Sigmoid colon (tissue), 4 donors: Measurements from ENCODE around the gene PLXNA4.

Source experiments
- CTCF ChIP-seq, 4 experiments: fragments of 450-650 bp in 3 of 4; fragments of 200-600 bp in 1 of 4; IDR thresholded peaks; one replicate each; pipeline ENCODE4 v1.5.1; 2016 to 2019; ENCODE audit warnings: antibody characterized with exemption in 4 of 4, mild to moderate bottlenecking in 3 of 4, moderate library complexity in 2 of 4
- EP300 ChIP-seq, 4 donors: sonication (generic); formaldehyde crosslinking; IDR thresholded peaks; one replicate each; pipeline ENCODE4 v1.6.1; 2017; ENCODE audit warnings: antibody characterized with exemption in 4 of 4
- POLR2A ChIP-seq, 2 donors: fragments of 450-650 bp; IDR thresholded peaks; one replicate each; pipeline ENCODE4 v1.6.1; 2016; ENCODE audit warnings: antibody characterized with exemption in 2 of 2, mild to moderate bottlenecking in 2 of 2, moderate library complexity in 2 of 2

GRCh38 chr7:132193898-132194297, 382.4 kb downstream of the PLXNA4 start:
- TF ChIP-seq CTCF (IDR thresholded peaks at IDR 0.05) = no peak
- no peak for TF ChIP-seq EP300 (IDR thresholded peaks at IDR 0.05)
- TF ChIP-seq POLR2A (IDR thresholded peaks at IDR 0.05) = no peak
